OCI-LY1 (cell line): ENCODE results near the gene REXO4.

Experiments
- CTCF ChIP-seq: fragments of 200-600 bp; sonication (generic), shearing (Covaris generic); IDR thresholded peaks from 2 replicates; pipeline ENCODE4 v1.5.1; 2017; ENCODE audit warnings: mild to moderate bottlenecking, antibody characterized with exemption, low read length, moderate library complexity, mixed read lengths
- EZH2 ChIP-seq: fragments of 200-600 bp; sonication (generic), shearing (Covaris generic); IDR thresholded peaks from 2 replicates; pipeline ENCODE4 v1.8.0; 2017; ENCODE audit warnings: borderline replicate concordance, mixed run types, mild to moderate bottlenecking, antibody characterized with exemption, low read length, moderate library complexity, mixed read lengths

GRCh38 chr9:133436681-133437080 is 18.9 kb upstream of the REXO4 start:
- TF ChIP-seq CTCF (no peak), EZH2 (no peak)
